ENCODE measurements around the gene PSMA7.

Gene PSMA7

GRCh38 chr20:62121776-62122653 is 21.2 kb downstream of the PSMA7 start, which contains the start of gene LSM14B:
LSM14B (plus strand) TSS chr20:62122475; CDS start chr20:62122667, 192 bp downstream.
- peak; percentile 94 for DNase-seq
- peak within 1 kb of the TSS; percentile 89 for H3K27ac ChIP-seq
- H3K9me3 ChIP-seq (ENCODE audit: severe bottlenecking), result no peaks in the 10 kb centered on the region
- peak within 1 kb of the TSS; percentile 75 for H3K4me3 ChIP-seq (ENCODE audit: low read depth, low read length)
- TF ChIP-seq CTCF (IDR thresholded peaks at IDR 0.05; ENCODE audit: low read depth, low read length), result no peak
- H3K27me3 ChIP-seq (ENCODE audit: insufficient read depth, low read depth, severe bottlenecking), result no peaks in the 10 kb centered on the region
- peaks cover 38% of the 10 kb centered on the region for H3K36me3 ChIP-seq

- DNase-seq, result peak; percentile 49
- H3K27ac ChIP-seq, result peak overlapping the region; percentile 78
Observed at GRCh38 chr20:62120990-62121775, 22.0 kb downstream of the PSMA7 start.

GRCh38 chr20:62120365-62120762 is 22.8 kb downstream of the PSMA7 start:
- no peak for DNase-seq
- H3K9me3 ChIP-seq (ENCODE audit: severe bottlenecking), result no peaks in the 10 kb centered on the region
- H3K27ac ChIP-seq, result no peak overlapping the region
- H3K4me3 ChIP-seq (ENCODE audit: low read depth, low read length), result no peak overlapping the region
- H3K36me3 ChIP-seq, result peaks cover 21% of the 10 kb centered on the region
- H3K27me3 ChIP-seq (ENCODE audit: insufficient read depth, low read depth, severe bottlenecking), result no peaks in the 10 kb centered on the region
- TF ChIP-seq CTCF (IDR thresholded peaks at IDR 0.05; ENCODE audit: low read depth, low read length), result no peak

More at GRCh38 chr20:62120990-62121775, 22.0 kb downstream of the PSMA7 start:
- H3K9me3 ChIP-seq (ENCODE audit: severe bottlenecking), result no peaks in the 10 kb centered on the region
- peaks cover 29% of the 10 kb centered on the region for H3K36me3 ChIP-seq
- H3K4me3 ChIP-seq (ENCODE audit: low read depth, low read length), result peak overlapping the region; percentile 75
- TF ChIP-seq CTCF (IDR thresholded peaks at IDR 0.05; ENCODE audit: low read depth, low read length), result no peak
- no peaks in the 10 kb centered on the region for H3K27me3 ChIP-seq (ENCODE audit: insufficient read depth, low read depth, severe bottlenecking)

- no peak overlapping the region for H3K4me3 ChIP-seq (ENCODE audit: low read depth, low read length)
- no peaks in the 10 kb centered on the region for H3K9me3 ChIP-seq (ENCODE audit: severe bottlenecking)
Observed at GRCh38 chr20:62119591-62120364, 23.4 kb downstream of the PSMA7 start.

More at GRCh38 chr20:62119591-62120364, 23.4 kb downstream of the PSMA7 start:
- Histone ChIP-seq H3K27ac (peak overlapping the region; percentile 41; the same call in 1 of the 2 replicates), H3K27me3 (ENCODE audit: insufficient read depth, low read depth, severe bottlenecking) (no peaks in the 10 kb centered on the region), H3K36me3 (peaks cover 15% of the 10 kb centered on the region)
- TF ChIP-seq CTCF (IDR thresholded peaks at IDR 0.05; ENCODE audit: low read depth, low read length), result no peak
- DNase-seq, result no peak

All from WERI-Rb-1 (cell line).